SJCRH30 (cell line): ENCODE data around the gene HIPK4. TPM values are rescaled to one million over a fixed set of nuclear protein-coding genes. Genes with fewer than 3 reads are reported as not detected.

Source experiments
- DNase-seq, 2 experiments: peaks; one replicate each; pipeline ENCODE4 v3.0.0-alpha.2; 2015 to 2020
- H3K27ac ChIP-seq: fragments of 250-450 bp; sonication (Bioruptor Pico); 2 replicates; pipeline ENCODE4 v1.5.1; 2020; ENCODE audit warnings: mild to moderate bottlenecking, moderate library complexity
- H3K27me3 ChIP-seq: fragments of 250-450 bp; sonication (Bioruptor Pico); 2 replicates; pipeline ENCODE4 v1.5.1; 2020; ENCODE audit warnings: mild to moderate bottlenecking, moderate library complexity
- H3K36me3 ChIP-seq: fragments of 250-450 bp; sonication (Bioruptor Pico); 2 replicates; pipeline ENCODE4 v1.5.1; 2020; ENCODE audit warnings: mild to moderate bottlenecking, moderate library complexity
- H3K4me1 ChIP-seq: fragments of 250-450 bp; sonication (Bioruptor Pico); 2 replicates; pipeline ENCODE4 v1.5.1; 2020; ENCODE audit warnings: mild to moderate bottlenecking, moderate library complexity
- H3K4me3 ChIP-seq: fragments of 250-450 bp; sonication (Bioruptor Pico); 2 replicates; pipeline ENCODE4 v1.5.1; 2020; ENCODE audit warnings: mild to moderate bottlenecking, moderate library complexity
- H3K9me3 ChIP-seq: fragments of 250-450 bp; sonication (Bioruptor Pico); replicated peaks from 2 replicates; pipeline ENCODE4 v1.5.1; 2020; ENCODE audit warnings: mild to moderate bottlenecking, moderate library complexity
- total RNA-seq: library from RNA; depleted of rRNA; stranded (reverse); fragments of >200 nt; shearing (Covaris generic); gene quantifications from 2 replicates; pipeline ENCODE4 v1.2.3, GENCODE V29; 2014

The HIPK4 gene
- total RNA-seq, 1 experiment from 2014 or later, result 0.10 TPM

DNA sequence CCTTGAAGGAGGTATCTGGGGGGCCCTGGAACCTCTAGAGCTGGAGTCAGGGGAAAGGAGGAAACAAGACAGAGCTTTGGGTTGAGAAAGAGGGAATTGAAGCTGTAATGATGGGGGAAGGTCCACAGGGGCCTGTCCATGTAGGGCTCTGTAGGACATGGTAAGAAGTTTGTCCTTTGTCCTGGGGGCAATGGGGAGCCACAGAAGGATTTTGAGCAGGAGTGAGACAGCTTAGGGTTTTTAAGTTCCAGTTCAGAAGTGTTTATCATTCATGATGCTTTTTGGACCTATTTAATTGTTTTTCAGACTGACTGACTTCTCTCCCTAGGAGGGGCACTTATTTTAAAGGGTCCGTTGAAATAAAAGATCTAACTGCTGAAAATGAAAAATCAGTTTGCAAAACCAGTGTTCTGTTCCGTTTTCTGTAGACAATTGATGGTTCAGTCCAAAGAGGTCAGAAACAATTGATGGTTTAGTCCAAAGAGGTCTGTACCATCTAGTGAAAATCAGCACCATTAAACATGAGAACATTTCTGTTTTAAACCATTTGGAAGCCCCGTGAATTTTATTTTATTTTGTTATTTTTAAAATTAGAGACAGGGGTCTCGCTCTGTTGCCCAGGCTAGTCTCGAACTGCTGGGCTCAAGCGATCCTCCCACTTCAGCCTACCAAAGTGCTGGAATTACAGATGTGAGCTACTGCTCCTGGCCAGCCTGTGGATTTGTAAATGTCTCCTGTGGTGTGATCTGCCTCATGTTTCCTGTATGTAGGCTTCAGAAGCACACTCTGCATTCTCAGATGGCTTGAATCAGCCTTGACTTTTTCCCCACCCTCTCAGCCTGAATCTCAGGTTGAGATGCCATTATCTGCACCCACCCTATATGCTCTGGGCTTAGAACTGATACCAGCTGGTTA, 33.0 kb downstream of the HIPK4 start:
- H3K9me3 ChIP-seq, result no peaks in the 10 kb centered on the region
- no peak overlapping the region for H3K4me3 ChIP-seq
- no peaks in the 10 kb centered on the region for H3K36me3 ChIP-seq
- H3K4me1 ChIP-seq, result peaks cover 37% of the 10 kb centered on the region
- peak overlapping the region; percentile 28 for H3K27ac ChIP-seq
- no peak for DNase-seq
- no peaks in the 10 kb centered on the region for H3K27me3 ChIP-seq

DNA sequence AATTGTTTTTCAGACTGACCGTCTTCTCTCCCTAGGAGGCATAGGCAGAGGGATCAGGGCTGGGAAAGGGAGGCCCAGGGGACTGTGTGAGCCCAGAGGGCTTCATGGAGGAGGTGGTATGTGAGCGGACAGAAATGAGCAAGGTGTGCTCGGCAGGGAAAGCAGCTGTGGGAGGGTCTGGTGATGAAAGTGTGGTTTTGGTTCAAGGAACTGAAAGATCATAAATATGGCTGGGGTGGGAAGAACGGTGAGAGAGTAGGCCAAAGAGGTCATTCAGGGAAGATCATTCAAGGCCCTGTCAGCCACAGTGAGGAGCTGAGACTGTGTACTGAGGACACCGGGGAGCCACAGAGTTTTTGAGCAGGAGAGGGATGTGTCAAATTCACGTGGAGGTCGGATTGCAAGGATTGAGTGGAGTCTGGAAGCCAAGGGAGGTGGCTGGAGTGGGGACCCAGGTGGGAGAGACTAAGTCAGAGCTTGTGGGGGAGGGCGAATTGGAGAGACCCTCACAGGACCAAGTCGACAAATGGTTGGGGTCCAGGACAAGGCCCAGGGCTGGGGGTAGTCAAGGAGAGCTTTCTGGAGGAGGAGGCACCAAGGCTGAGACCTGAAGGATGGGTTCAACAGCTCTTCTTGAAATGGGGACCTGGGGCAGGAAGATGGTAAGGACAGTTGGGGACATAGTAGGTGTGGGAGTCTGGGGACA, 33.9 kb downstream of the HIPK4 start:
- Histone ChIP-seq H3K9me3 (no peaks in the 10 kb centered on the region), H3K27me3 (no peaks in the 10 kb centered on the region), H3K4me1 (peaks cover 39% of the 10 kb centered on the region), H3K36me3 (no peaks in the 10 kb centered on the region), H3K27ac (no peak overlapping the region), H3K4me3 (no peak overlapping the region)
- no peak for DNase-seq

DNA sequence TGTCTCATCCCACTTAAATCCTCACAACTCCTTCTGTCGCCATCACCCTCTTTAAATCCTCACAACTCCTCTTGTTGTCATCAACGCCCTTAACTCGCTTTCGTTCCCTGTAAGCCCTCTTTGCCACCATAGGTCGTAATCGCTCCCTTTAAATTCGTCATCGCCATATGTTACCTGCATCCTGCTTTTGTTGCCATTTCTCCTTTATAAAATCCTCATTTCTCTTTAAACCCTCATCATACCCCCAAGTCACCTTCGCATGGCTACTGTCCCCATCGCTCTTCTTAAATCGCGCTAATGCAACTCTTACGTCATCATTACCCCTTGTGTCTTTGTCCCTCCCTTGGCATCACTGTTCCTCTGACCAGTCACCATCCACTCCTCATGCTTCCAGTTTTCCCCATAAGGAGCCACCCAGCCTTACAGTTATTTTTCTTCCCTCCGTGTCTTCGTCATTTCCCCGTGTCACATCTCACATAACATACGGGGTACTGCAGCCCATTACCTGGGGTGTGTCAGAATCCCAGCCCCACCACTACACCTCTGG, 40.9 kb downstream of the HIPK4 start:
- H3K4me1 ChIP-seq, result peaks cover 14% of the 10 kb centered on the region
- H3K9me3 ChIP-seq, result no peaks in the 10 kb centered on the region
- peak in 1 of 2 experiments; percentile 60 for DNase-seq
- 0 out of 2 replicates have a peak, but pooled peaks cover 3% of the 10 kb centered on the region for H3K36me3 ChIP-seq
- no peaks in the 10 kb centered on the region for H3K27me3 ChIP-seq
- H3K27ac ChIP-seq, result peak overlapping the region; percentile 19; the same call in 1 of the 2 replicates
- H3K4me3 ChIP-seq, result peak overlapping the region; percentile 75

DNA sequence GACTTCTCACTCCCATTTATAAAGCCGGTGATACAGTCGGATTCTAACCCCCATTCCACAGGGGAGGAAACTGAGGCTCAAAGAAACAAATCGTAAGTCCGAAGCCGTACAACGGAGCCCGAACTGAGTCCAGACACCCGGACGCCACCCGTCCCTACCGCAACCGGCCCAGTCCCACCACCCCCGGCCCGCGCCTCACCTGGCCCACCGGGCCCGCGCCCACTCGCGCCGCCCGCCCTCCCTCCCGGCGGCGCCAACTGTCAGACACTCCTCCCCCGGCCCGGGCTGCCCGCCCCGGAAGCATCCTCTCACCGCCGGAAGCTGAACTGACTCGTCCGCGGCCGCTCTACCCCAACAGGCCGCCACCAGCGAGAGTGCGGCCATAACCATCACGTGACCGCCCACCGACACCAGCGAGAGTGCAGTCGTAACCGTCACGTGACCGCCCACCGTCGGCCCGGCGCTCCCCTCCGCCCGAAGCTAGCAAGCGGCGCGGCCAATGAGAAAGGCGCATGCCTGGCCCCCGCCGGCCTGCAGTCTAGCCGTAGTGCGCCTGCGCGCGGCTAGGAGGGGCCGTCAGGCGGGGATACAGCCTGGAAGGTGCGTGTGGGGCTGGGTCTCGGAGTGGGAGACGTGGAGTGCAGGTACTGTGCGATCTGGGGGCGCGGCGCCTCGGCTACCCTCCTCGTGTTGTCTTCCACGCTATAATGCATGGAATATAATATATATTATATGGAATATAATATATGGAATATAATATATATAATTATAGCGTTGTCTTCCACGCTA, 41.7 kb downstream of the HIPK4 start, which contains the start of the genes C19orf47 and PLD3:
TSS of gene C19orf47 (minus strand) at position 273 of the 789 bp plus-strand sequence. CDS start 6,540 bp downstream, outside the sequence.
TSS of gene PLD3 (plus strand) at position 571 of the 789 bp plus-strand sequence. CDS start 17,789 bp downstream, outside the sequence.
- no peaks in the 10 kb centered on the region for H3K9me3 ChIP-seq
- H3K4me3 ChIP-seq, result peak within 1 kb of the TSS; percentile 75
- peak; percentile 100 for DNase-seq
- peaks cover 14% of the 10 kb centered on the region for H3K4me1 ChIP-seq
- H3K27me3 ChIP-seq, result no peaks in the 10 kb centered on the region
- H3K27ac ChIP-seq, result peak within 1 kb of the TSS; percentile 19; the same call in 1 of the 2 replicates
- 0 out of 2 replicates have a peak, but pooled peaks cover 3% of the 10 kb centered on the region for H3K36me3 ChIP-seq

DNA sequence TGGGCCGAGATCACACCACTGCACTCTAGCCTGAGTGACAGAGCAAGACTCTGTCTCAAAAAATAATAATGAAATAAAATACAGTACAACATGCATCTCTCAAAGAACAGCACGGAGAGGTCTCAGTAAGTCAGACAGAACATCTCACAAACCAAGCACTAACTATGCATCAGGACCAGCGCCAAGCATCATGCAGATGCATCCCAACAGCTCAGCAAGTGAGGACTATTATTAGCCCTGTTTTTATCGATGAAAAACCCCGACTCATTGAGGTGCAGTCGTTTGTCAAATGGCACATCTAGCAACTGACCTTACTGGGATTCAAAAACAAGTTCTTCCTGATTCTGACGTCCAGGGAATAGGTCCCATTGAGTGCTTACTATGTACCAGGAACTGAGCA, 45.6 kb downstream of the HIPK4 start:
- Histone ChIP-seq H3K4me1 (peaks cover 19% of the 10 kb centered on the region), H3K27me3 (no peaks in the 10 kb centered on the region), H3K27ac (no peak overlapping the region), H3K9me3 (no peaks in the 10 kb centered on the region), H3K4me3 (no peak overlapping the region), H3K36me3 (peaks cover 12% of the 10 kb centered on the region)
- DNase-seq, result no peak

DNA sequence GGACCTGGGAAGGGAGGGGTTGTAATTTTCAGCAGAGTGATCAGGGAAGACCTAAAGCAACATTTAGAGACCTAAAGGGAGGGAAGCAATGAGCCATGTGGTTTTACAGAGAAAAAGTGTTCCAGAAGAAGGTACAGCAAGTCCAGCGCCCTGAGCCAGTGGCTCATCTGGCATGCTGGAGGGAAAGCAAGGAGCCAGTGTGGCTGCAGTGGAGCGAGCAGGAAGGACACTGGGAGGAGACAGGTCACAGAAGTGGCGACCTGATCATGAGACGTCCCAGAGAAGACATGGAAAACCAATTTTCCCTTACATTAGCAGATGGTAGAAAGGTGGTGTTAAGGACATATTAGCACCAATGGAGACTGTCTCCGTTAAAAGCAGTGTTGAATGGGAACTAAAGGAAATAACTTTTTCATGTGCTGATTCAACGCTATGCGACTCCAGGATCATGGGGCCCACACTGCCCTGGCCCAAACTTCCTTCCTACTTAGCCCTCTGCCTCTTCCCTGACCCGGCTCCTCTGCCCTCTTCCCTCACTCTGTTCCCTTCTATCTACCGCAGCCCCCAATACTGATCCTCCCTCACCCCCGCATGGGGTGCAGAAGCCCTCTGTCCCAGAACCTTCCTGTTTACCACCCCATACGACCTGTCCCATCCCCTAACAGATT, 47.2 kb downstream of the HIPK4 start:
- Histone ChIP-seq H3K27ac (peak overlapping the region; percentile 95), H3K4me1 (peaks cover 19% of the 10 kb centered on the region)
- no peak for DNase-seq

DNA sequence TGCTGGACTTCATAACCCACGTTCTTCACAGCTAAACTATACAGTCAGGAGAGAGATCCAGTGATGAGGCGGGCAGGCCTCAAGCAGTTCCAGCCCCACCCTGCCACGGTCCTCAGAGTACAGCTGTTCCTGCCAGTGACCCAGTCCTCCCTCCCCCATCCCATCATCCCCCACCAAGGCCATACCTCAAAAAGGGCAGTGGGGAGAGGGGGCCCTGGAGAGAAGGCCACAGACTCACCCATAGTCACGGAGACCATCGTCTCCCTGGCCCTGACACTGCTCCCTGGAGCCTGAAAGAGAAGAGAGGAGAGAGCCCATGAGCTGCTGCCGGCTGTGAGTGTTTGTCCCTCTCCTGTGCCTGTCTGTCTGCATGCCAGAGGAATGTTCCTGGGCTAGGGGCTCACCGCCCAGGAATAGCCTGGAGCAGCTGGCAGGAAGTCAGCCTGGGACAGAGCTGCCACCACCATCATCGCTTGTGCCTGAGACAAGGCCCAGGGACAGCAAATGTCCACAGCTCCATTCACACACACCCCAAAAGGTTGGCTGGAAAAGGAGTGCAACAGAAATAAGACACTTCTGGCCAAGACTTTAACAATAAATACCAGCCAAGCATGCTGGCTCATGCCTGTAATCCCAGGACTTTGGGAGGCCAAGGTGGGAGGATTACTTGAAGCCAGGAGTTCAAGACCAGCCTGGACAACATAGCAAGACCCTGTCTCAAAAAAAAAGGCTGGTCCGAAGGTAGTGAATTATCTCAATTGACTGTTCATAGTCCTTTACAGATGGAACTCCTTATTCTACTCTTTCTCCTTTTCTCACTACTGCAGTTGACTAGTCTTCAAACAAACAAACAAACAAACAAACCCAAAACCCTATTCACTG, 48.1 kb downstream of the HIPK4 start:
- H3K27ac ChIP-seq, result peak overlapping the region; percentile 95

More for the DNA sequence above, 47.2 kb downstream of the HIPK4 start:
- H3K36me3 ChIP-seq, result peaks cover 23% of the 10 kb centered on the region
- H3K27me3 ChIP-seq, result no peaks in the 10 kb centered on the region
- no peak overlapping the region for H3K4me3 ChIP-seq
- H3K9me3 ChIP-seq, result no peaks in the 10 kb centered on the region

DNA sequence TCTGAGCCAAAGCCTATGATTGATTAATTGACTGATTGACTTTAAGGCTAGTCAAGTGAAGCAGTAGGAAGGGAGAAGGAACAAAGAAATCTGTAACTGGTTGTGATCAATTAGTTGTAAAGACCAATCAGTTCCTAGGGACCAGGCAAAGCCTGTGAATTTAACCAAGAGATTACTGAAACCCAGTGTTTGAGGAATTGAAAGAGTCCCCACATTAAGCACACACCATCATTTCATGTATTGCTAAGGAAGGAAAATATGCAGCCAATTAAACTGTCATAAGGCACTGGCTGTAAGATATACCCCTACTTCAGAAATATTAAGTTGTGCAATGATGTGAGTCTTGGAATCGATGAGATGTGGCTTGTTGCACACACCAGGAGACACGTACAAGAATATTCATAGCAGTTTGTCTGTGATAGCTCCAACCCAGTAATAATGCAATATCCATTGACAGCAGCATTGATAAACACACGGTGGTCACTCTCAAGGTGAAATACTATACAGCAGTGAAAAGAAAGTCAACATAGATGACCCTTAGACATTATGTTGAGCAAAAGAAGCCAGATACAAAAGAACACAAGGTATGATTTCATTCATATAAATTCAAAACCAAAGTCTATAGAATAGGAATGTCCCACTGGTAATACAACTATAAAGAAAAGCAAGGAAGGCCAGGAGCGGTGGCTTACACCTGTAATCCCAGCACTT, 50.8 kb downstream of the HIPK4 start:
- Histone ChIP-seq H3K9me3 (no peaks in the 10 kb centered on the region), H3K4me3 (no peak overlapping the region), H3K4me1 (peaks cover 27% of the 10 kb centered on the region), H3K27me3 (no peaks in the 10 kb centered on the region), H3K27ac (no peak overlapping the region), H3K36me3 (peaks cover 39% of the 10 kb centered on the region)
- no peak for DNase-seq

More for the DNA sequence above, 48.1 kb downstream of the HIPK4 start:
- Histone ChIP-seq H3K9me3 (no peaks in the 10 kb centered on the region), H3K27me3 (no peaks in the 10 kb centered on the region), H3K4me1 (peaks cover 19% of the 10 kb centered on the region), H3K4me3 (peak overlapping the region; percentile 38), H3K36me3 (peaks cover 21% of the 10 kb centered on the region)
- DNase-seq, result peak; percentile 97 to 98

DNA sequence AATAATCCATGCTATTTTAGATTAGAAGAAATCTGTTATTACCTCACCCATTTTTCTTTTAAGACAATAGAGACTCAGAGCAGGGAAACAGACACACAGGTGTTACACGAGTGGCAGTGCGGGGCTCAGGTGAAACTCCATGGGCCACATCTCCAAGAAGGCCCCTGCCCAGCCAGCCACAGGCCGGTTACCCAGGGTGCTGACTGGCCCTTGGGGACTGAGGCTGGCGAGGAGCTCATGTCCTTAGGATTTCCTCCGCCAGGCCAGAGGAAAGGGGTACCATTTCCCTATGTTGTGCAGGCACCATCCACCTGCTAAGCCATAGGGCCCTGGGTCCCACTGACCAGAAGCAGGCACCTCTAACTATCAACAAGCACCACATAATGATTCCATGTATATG, 52.4 kb downstream of the HIPK4 start:
- peaks cover 21% of the 10 kb centered on the region for H3K4me1 ChIP-seq
- peaks cover 55% of the 10 kb centered on the region for H3K36me3 ChIP-seq
- DNase-seq, result no peak
- H3K27me3 ChIP-seq, result no peaks in the 10 kb centered on the region
- H3K27ac ChIP-seq, result no peak overlapping the region
- no peaks in the 10 kb centered on the region for H3K9me3 ChIP-seq
- no peak overlapping the region for H3K4me3 ChIP-seq

DNA sequence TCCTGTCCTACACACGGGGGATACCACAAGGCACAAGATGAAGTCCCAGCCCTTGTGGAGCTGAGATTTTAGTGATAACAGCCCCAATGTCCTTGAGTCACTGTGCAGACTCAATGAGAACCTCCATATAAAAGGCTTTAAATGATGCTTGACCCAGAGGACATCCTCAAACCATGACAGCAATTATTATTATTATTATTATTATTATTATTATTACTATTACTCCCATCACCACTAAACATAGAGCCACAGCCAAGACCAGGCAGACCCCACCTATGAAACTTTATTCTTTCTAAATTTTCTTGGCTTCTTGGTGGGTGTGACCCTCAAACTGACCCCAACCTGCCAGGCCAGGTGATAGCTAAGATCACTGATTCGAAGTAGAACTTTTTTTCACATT, 52.9 kb downstream of the HIPK4 start:
- H3K4me3 ChIP-seq, result no peak overlapping the region
- H3K9me3 ChIP-seq, result no peaks in the 10 kb centered on the region
- peaks cover 60% of the 10 kb centered on the region for H3K36me3 ChIP-seq
- peaks cover 16% of the 10 kb centered on the region for H3K4me1 ChIP-seq
- no peak overlapping the region for H3K27ac ChIP-seq
- H3K27me3 ChIP-seq, result no peaks in the 10 kb centered on the region
- no peak for DNase-seq

DNA sequence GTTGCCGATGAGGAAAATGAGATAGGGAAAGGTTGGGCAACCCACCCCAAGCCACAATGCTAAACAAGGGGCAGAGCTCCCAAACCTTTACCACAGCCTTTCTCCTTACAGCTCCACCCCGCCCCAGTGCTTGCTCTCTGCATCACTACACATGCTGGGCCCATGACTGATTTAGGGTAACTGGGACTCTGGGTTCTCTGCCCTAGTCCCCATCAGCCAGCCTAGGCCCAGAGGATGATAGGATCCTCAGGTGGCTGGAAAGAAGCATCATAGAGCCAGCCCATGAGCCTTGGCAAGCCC, 53.4 kb downstream of the HIPK4 start:
- Histone ChIP-seq H3K36me3 (peaks cover 65% of the 10 kb centered on the region), H3K27ac (peak overlapping the region; percentile 29; the same call in 1 of the 2 replicates), H3K9me3 (no peaks in the 10 kb centered on the region), H3K4me1 (peaks cover 14% of the 10 kb centered on the region), H3K27me3 (no peaks in the 10 kb centered on the region), H3K4me3 (no peak overlapping the region)
- DNase-seq, result no peak

DNA sequence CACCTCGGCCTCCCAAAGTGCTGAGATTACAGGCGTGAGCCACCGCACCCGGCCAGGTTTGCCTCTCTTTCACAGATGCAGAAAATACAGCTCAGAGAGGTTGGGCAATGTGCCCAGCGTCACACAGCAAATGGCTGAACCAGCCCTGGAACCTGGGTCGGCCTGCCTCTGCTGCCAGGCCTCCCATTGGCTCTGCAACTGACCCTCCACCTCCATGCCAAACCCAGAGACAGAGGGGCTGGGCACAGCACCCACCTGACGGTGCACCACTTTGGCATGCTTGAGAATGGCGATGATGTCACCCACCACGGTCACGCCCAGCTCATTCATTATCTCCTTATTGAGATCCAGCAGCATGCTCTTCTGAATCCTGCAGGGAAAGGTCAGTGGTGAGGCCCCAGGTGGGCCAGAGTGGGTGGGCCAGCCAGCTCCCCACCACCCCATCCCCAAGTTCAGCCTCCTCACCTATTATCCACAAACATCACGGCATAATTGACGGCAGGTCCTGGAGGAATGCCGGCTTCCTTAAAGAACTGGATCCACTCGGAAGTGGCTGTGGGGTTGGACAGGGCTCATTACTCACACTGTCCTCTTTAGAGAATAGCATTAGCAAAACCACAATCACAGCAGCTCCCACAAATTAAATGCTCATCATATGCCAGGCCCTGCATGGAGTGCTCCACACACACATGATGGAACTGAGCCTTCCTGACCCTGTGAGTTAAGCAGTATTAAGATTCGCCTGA, 54.0 kb downstream of the HIPK4 start:
- DNase-seq, result no peak
- Histone ChIP-seq H3K4me3 (no peak overlapping the region), H3K27me3 (no peaks in the 10 kb centered on the region), H3K36me3 (peaks cover 71% of the 10 kb centered on the region), H3K9me3 (no peaks in the 10 kb centered on the region), H3K27ac (peak overlapping the region; percentile 29; the same call in 1 of the 2 replicates), H3K4me1 (peaks cover 9% of the 10 kb centered on the region)
